Keratinocyte (primary cell): ENCODE measurements around the gene LIME1. TPM values are rescaled to one million over a fixed set of nuclear protein-coding genes. Genes with fewer than 3 reads are reported as not detected.
A peak's percentile ranks its signal among the peaks of the same experiment; 100 is the strongest.

Experiments
- DNase-seq: peaks from one replicate; pipeline ENCODE4 v3.0.0-alpha.2; 2011; ENCODE audit warnings: low read depth, missing footprints, low spot score
- FAIRE-seq: peaks from 2 replicates; lab custom pipeline; 2011; peaks lifted over from hg19 to GRCh38; lab: Jason Lieb, UNC
- H2AFZ ChIP-seq: 2 replicates; pipeline ENCODE4 v1.6.0; 2012; ENCODE audit warnings: low read length, control low read depth, inconsistent platforms; ENCODE audit not compliant: control insufficient read depth
- H3K27ac ChIP-seq: 2 replicates; pipeline ENCODE4 v1.5.1; 2011; ENCODE audit warnings: low read length; ENCODE audit not compliant: control insufficient read depth, insufficient read depth
- H3K27me3 ChIP-seq: 3 replicates; pipeline ENCODE4 v1.6.0; 2011; ENCODE audit warnings: low read length; ENCODE audit not compliant: control insufficient read depth, insufficient read depth; ENCODE audit errors: extremely low read depth
- H3K36me3 ChIP-seq, 2 experiments: 2 replicates in 1 of 2; 3 replicates in 1 of 2; pipeline ENCODE4 v1.5.1; 2011; ENCODE audit warnings: low read length in 2 of 2, mild to moderate bottlenecking in 1 of 2; ENCODE audit not compliant: control insufficient read depth in 2 of 2, insufficient read depth in 2 of 2; ENCODE audit errors: extremely low read depth in 1 of 2
- H3K4me1 ChIP-seq: 3 replicates; pipeline ENCODE4 v1.5.1; 2011; ENCODE audit warnings: low read length; ENCODE audit not compliant: control insufficient read depth, insufficient read depth; ENCODE audit errors: extremely low read depth
- H3K4me2 ChIP-seq: 3 replicates; pipeline ENCODE4 v1.6.0; 2011; ENCODE audit warnings: low read depth, low read length; ENCODE audit not compliant: control insufficient read depth, insufficient read depth; ENCODE audit errors: extremely low read depth
- H3K4me3 ChIP-seq, 3 experiments: fragments of 200-600 bp in 1 of 3; sonication (generic) in 1 of 3; 2 replicates in 2 of 3; 3 replicates in 1 of 3; pipeline ENCODE4 v1.5.1; 2011 to 2016; ENCODE audit warnings: low read length in 3 of 3, mild to moderate bottlenecking in 3 of 3, control low read depth in 2 of 3, inconsistent platforms in 1 of 3, low read depth in 1 of 3, mixed read lengths in 1 of 3, mixed run types in 1 of 3, moderate library complexity in 1 of 3; ENCODE audit not compliant: control insufficient read depth in 2 of 3, insufficient read depth in 2 of 3; ENCODE audit errors: extremely low read depth in 1 of 3
- H3K79me2 ChIP-seq: 2 replicates; pipeline ENCODE4 v1.6.0; 2012; ENCODE audit warnings: low read length; ENCODE audit not compliant: control insufficient read depth, insufficient read depth
- H3K9ac ChIP-seq: 3 replicates; pipeline ENCODE4 v1.6.0; 2011; ENCODE audit warnings: low read length; ENCODE audit not compliant: control insufficient read depth, insufficient read depth; ENCODE audit errors: extremely low read depth
- H3K9me1 ChIP-seq: 3 replicates; pipeline ENCODE4 v1.6.0; 2011; ENCODE audit warnings: low read length; ENCODE audit not compliant: control insufficient read depth, insufficient read depth; ENCODE audit errors: extremely low read depth
- H3K9me3 ChIP-seq: 2 replicates; pipeline ENCODE4 v1.5.1; 2012; ENCODE audit warnings: low read depth, low read length; ENCODE audit not compliant: control insufficient read depth
- H4K20me1 ChIP-seq: 3 replicates; pipeline ENCODE4 v1.6.0; 2011; ENCODE audit warnings: low read length; ENCODE audit not compliant: control insufficient read depth, insufficient read depth; ENCODE audit errors: extremely low read depth
- EZH2 ChIP-seq: IDR thresholded peaks from one replicate; pipeline ENCODE4 v1.6.1; 2012; ENCODE audit warnings: inconsistent platforms, mild to moderate bottlenecking, low read length, moderate library complexity
- dilution Hi-C: fragments of 300-500 bp; cut with MboI; formaldehyde crosslinking; loops from one replicate; pipeline ENCODE4 v1.7.0; 2020; ENCODE audit warnings: low sequenced_read_pairs; ENCODE audit not compliant: extremely low pct_ligation_motif_present
- polyA plus RNA-seq, 5 experiments: library from polyadenylated mRNA; depleted of rRNA in 3 of 5; stranded (reverse) in 3 of 5; stranded (forward) in 1 of 5; unstranded in 1 of 5; fragments of >200 nt; gene quantifications; 1 replicate in 1 of 5; 2 replicates in 3 of 5; 3 replicates in 1 of 5; pipeline versions ENCODE4 v1.2.1 to v1.2.3, GENCODE V29; 2011 to 2012; ENCODE audit warnings: missing spikeins in 2 of 5, low read depth in 1 of 5, low replicate concordance in 1 of 5
- TF ChIP-seq, protein P1 (sequence below), 3 experiments: IDR thresholded peaks in 1 of 3; conservative IDR thresholded peaks in 1 of 3; optimal IDR thresholded peaks in 1 of 3; 2 replicates in 2 of 3; 3 replicates in 1 of 3; pipeline versions ENCODE3 to v1.5.1; 2011; ENCODE audit warnings: low read length in 3 of 3, mild to moderate bottlenecking in 3 of 3, moderate library complexity in 2 of 3, control low read depth in 1 of 3, inconsistent platforms in 1 of 3; ENCODE audit not compliant: insufficient read depth in 2 of 3; ENCODE audit errors: extremely low read depth in 1 of 3

The LIME1 gene
- polyA plus RNA-seq, 1 donor (not counting 4 experiments of a cell fraction or from before 2014, with no cell fraction given), result 0.75 TPM

DNA sequence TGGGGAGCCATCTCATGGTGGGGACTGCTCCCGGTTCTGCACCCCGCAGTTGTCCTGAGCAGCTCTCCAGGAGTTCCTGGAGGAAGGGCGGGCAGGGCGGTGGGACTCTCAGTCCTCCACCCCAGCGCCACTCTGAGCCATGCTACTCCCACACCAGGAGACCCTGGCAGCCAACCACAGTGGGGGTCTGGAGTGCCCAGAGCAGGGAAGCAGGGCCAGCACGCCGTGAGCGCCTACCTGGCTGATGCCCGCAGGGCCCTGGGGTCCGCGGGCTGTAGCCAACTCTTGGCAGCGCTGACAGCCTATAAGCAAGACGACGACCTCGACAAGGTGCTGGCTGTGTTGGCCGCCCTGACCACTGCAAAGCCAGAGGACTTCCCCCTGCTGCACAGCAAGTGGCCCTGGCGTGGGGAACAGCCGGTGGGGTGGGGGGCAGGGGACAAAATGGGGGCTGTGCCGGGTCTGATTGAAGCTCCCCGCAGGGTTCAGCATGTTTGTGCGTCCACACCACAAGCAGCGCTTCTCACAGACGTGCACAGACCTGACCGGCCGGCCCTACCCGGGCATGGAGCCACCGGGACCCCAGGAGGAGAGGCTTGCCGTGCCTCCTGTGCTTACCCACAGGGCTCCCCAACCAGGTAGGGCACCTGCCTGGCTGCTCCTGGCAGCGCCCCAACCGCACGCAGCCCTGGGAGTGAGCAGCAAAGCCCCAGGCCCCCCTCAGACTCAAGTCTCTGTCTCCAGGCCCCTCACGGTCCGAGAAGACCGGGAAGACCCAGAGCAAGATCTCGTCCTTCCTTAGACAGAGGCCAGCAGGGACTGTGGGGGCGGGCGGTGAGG, 41.7 kb upstream of the LIME1 start:
- H3K4me3 ChIP-seq, result no peak overlapping the region
- no peaks in the 10 kb centered on the region for H3K9me3 ChIP-seq
- no peaks in the 10 kb centered on the region for H4K20me1 ChIP-seq
- peak overlapping the region; percentile 37 for H3K4me2 ChIP-seq
- H3K36me3 ChIP-seq, result peaks cover 0 to 8% of the 10 kb centered on the region in 2 experiments
- no peaks in the 10 kb centered on the region for H3K9me1 ChIP-seq
- no peak overlapping the region for H2AFZ ChIP-seq
- H3K27ac ChIP-seq, result no peak overlapping the region
- dilution Hi-C loops, result no loop called here
- no peak for FAIRE-seq
- H3K79me2 ChIP-seq, result peaks cover 16% of the 10 kb centered on the region
- no peak for DNase-seq
- H3K27me3 ChIP-seq, result no peaks in the 10 kb centered on the region
- peaks cover 55% of the 10 kb centered on the region for H3K4me1 ChIP-seq
- TF ChIP-seq, protein P1, sequence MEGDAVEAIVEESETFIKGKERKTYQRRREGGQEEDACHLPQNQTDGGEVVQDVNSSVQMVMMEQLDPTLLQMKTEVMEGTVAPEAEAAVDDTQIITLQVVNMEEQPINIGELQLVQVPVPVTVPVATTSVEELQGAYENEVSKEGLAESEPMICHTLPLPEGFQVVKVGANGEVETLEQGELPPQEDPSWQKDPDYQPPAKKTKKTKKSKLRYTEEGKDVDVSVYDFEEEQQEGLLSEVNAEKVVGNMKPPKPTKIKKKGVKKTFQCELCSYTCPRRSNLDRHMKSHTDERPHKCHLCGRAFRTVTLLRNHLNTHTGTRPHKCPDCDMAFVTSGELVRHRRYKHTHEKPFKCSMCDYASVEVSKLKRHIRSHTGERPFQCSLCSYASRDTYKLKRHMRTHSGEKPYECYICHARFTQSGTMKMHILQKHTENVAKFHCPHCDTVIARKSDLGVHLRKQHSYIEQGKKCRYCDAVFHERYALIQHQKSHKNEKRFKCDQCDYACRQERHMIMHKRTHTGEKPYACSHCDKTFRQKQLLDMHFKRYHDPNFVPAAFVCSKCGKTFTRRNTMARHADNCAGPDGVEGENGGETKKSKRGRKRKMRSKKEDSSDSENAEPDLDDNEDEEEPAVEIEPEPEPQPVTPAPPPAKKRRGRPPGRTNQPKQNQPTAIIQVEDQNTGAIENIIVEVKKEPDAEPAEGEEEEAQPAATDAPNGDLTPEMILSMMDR (optimal IDR thresholded peaks at IDR 0.05 in 1 of 3, IDR thresholded peaks at IDR 0.05 in 1 of 3, conservative IDR thresholded peaks at IDR 0.05 in 1 of 3; ENCODE audit: extremely low read depth in 1 of 3, insufficient read depth in 2 of 3, low read length in 3 of 3), result no peak
- TF ChIP-seq EZH2, result no peak
- H3K9ac ChIP-seq, result no peak overlapping the region

DNA sequence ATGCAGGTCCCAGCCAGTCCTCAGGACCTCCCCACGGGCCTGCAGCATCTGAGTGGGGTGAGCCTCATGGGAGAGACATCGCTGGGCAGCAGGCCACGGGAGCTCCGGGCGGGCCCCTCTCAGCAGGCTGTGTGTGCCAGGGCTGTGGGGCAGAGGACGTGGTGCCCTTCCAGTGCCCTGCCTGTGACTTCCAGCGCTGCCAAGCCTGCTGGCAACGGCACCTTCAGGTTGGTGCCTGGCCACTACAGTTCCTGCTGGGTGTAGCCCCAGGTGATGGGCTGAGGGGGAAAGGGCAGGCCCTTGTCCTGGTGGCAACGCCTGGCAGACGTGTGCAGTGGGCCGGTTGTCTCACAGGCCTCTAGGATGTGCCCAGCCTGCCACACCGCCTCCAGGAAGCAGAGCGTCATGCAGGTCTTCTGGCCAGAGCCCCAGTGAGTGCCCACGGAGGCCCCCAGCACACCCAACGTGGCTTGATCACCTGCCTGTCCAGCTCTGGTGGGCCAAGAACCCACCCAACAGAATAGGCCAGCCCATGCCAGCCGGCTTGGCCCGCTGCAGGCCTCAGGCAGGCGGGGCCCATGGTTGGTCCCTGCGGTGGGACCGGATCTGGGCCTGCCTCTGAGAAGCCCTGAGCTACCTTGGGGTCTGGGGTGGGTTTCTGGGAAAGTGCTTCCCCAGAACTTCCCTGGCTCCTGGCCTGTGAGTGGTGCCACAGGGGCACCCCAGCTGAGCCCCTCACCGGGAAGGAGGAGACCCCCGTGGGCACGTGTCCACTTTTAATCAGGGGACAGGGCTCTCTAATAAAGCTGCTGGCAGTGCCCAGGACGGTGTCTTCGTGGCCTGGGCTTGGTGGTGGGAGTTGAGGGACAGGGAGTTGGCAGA, 40.8 kb upstream of the LIME1 start:
- Histone ChIP-seq H3K4me3 (peak overlapping the region in 1 of 3 experiments; percentile 43), H3K27me3 (no peaks in the 10 kb centered on the region), H3K9me1 (no peaks in the 10 kb centered on the region), H4K20me1 (no peaks in the 10 kb centered on the region), H3K9me3 (no peaks in the 10 kb centered on the region), H2AFZ (no peak overlapping the region), H3K79me2 (peaks cover 16% of the 10 kb centered on the region), H3K27ac (peak overlapping the region; percentile 56), H3K4me1 (peaks cover 57% of the 10 kb centered on the region), H3K36me3 (peaks cover 1 to 8% of the 10 kb centered on the region in 2 experiments), H3K9ac (peak overlapping the region; percentile 44), H3K4me2 (peak overlapping the region; percentile 56)
- dilution Hi-C loops, result no loop called here
- DNase-seq, result no peak
- no peak for FAIRE-seq
- TF ChIP-seq EZH2, result no peak
- TF ChIP-seq, protein P1 (optimal IDR thresholded peaks at IDR 0.05 in 1 of 3, IDR thresholded peaks at IDR 0.05 in 1 of 3, conservative IDR thresholded peaks at IDR 0.05 in 1 of 3; ENCODE audit: extremely low read depth in 1 of 3, insufficient read depth in 2 of 3, low read length in 3 of 3), result no peak
